NCI-H146 treated with DMSO at 0.1 percent for 48 hours (cell line): ENCODE data around the gene GOLGA8Q.
"Not testable (repeated sequence)": the region's sequence is repeated elsewhere in the genome, so short reads cannot be mapped to it uniquely, and the experiment has no call there.

Experiments
- DNase-seq: peaks from one replicate; lab custom pipeline; 2025; ENCODE audit not compliant: unreplicated experiment; lab: John Stamatoyannopoulos, UW

The GOLGA8Q gene

GRCh38 chr15:30551750-30552149, at the start of gene GOLGA8Q:
Gene GOLGA8Q (plus strand): TSS chr15:30552050. CDS start chr15:30552078, 28 bp downstream.
- not testable (repeated sequence) for DNase-seq

GRCh38 chr15:30502904-30503781, 48.7 kb upstream of the GOLGA8Q start:
- not testable (repeated sequence) for DNase-seq

- DNase-seq, result not testable (repeated sequence)
Observed at GRCh38 chr15:30504162-30504843, 47.5 kb upstream of the GOLGA8Q start.

- not testable (repeated sequence) for DNase-seq
Observed at GRCh38 chr15:30514545-30514944, 37.3 kb upstream of the GOLGA8Q start.

- DNase-seq, result not testable (repeated sequence)
Observed at GRCh38 chr15:30523453-30524243, 28.2 kb upstream of the GOLGA8Q start.

- not testable (repeated sequence) for DNase-seq
Observed at GRCh38 chr15:30525912-30526311, 25.9 kb upstream of the GOLGA8Q start.

- not testable (repeated sequence) for DNase-seq
Observed at GRCh38 chr15:30529049-30529448, 22.8 kb upstream of the GOLGA8Q start.

GRCh38 chr15:30566949-30567348, 15.1 kb downstream of the GOLGA8Q start:
- DNase-seq, result not testable (repeated sequence)

GRCh38 chr15:30573012-30573491, 21.2 kb downstream of the GOLGA8Q start:
- DNase-seq, result not testable (repeated sequence)

GRCh38 chr15:30579394-30579970, 27.6 kb downstream of the GOLGA8Q start:
- DNase-seq, result not testable (repeated sequence)

GRCh38 chr15:30580716-30581115, 28.9 kb downstream of the GOLGA8Q start:
- not testable (repeated sequence) for DNase-seq

GRCh38 chr15:30598953-30599352, 47.1 kb downstream of the GOLGA8Q start:
- DNase-seq, result not testable (repeated sequence)

GRCh38 chr15:30603796-30604195, 51.9 kb downstream of the GOLGA8Q start, which contains the start of gene GOLGA8H:
Gene GOLGA8H (plus strand): TSS chr15:30604028. CDS start chr15:30604126, 98 bp downstream.
- DNase-seq, result not testable (repeated sequence)
